IPS-NIHi11 (cell line): ENCODE data around the gene ARMC7.
A peak's percentile ranks its signal among the peaks of the same experiment; 100 is the strongest.
"Not testable (repeated sequence)": the region's sequence is repeated elsewhere in the genome, so short reads cannot be mapped to it uniquely, and the experiment has no call there.

Source experiments
- DNase-seq: peaks from one replicate; pipeline ENCODE4 v3.0.0; 2012; ENCODE audit warnings: mixed read lengths, low spot score

ARMC7 gene

DNA sequence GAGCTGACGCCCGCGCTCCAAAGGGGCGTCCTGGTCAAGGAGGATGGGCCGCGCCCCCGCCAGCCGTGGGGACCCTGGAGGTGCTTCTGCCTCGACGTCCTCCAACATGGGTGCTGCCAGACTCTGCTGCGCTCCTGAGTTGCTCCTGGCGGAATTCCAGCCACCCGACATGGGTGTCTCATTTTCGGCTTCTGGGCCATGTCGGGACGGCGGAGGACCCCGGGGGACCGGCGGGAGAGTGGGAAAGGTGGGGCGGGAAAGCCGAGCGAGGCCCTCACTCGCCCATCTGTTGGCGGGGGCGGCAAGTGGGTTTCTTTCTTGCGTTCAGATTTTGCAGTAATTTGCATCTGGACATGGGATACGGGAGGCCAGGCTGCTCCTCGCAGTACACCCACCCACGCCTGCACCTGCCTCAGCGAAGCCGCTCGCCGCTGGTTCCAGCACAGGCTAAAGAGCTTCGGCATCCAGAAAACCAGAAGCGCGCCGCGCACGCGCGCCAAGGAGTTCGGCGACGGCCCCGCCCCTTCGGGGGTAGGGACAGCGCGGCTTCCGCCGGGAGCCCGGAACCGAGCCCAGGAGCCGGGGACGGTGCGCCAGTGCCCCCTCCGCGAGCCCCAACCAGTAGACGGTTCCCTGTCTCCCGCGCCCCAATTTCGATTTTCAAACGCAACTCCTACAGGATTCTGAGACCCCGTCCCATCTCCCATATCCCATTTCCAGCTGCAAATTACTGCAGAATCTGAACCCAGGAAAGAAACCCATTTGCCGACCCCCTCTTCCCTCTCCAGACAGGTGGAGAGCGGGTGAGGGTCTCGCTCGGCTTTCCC, at the start of gene ARMC7:
Gene ARMC7, plus strand, starts transcription at position 563 of the 827 bp plus-strand sequence. CDS start 320 bp downstream, outside the sequence.
- peak; percentile 98 for DNase-seq

DNA sequence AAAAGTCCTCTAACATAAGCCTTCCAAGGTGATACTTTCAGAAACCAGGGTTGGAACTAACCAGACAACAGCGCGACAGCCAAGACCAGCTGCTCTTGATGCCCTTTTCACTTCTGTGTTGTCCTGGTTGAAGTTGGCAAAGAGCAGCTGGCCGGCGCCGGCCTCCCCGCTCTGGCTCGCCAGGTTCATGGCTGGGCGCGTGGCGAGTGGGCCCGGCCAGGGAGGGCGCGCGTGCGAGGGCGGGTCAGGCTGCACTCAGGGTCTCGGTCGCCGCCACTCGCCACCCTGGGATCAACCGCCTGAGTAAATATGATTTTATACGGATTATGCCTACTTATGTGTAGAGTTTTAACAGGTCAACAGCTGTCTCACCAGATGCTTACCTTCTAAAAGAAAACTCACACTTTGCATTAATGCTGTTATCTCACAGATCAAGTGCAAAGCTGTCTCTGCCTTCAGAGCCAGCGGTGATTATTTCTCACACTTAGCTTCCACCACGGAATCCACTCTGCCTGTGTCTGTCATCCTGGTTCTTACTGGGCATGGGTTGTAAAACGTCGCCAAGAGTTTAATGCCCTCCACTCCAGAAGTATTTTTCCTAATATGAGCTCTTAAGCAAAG, 49.2 kb upstream of the ARMC7 start:
- no peak for DNase-seq

DNA sequence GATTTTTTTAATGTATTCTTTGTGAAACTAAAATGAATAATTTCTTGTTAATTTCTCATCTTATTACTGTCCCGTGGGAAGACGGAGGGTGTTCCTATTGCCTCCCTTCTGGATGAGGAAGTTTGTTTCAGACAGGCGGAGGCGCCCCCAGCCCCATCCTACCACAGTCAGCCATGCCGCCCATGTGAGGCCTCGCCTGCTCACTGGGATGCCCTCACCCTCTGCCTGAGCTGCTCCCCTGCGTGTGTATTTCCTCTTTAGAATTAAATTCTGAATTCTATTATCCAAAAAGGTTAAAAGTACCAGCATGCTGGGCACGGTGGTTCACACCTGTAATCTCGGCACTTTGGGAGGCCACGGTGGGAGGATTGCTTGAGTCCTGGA, 48.7 kb upstream of the ARMC7 start:
- no peak for DNase-seq

DNA sequence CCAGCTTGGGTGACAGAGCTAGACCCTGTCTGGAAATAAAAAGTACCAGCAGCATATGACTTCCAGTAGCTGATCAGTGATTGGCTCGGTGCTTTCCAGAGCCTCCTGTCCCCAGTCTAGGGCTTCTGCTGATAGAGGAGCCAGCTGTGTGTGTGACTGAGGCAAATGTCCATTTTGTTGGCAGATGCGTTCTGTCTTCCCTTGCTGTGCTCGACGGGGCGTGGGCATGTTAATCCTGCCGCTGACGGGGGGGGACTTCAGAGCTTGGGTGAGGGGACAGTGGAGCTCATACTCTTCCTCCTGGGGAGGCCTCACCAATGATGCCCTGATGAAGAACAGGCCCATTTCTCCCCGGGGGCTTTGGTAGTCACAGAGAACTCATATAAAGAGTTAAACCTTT, 48.2 kb upstream of the ARMC7 start:
- no peak for DNase-seq

DNA sequence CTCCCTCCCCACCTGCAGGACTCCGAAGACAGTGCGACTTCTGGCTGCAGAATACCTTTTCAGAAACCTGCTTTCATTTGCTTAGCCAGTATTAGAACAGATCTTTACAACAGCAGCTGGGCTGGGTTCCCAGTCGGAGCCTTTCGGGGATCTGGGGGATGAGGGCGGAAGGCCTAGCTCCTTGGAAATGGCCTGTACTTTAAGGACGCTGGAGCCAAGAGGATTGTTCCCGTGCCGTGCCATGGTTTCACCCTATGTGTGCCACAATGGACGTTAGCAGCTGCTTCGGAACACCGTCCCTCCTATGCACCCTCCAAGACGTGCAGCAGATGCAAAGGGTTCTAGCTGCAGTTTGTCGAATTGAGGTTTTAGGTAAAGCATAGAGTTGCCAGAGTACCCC, 46.6 kb upstream of the ARMC7 start:
- no peak for DNase-seq

DNA sequence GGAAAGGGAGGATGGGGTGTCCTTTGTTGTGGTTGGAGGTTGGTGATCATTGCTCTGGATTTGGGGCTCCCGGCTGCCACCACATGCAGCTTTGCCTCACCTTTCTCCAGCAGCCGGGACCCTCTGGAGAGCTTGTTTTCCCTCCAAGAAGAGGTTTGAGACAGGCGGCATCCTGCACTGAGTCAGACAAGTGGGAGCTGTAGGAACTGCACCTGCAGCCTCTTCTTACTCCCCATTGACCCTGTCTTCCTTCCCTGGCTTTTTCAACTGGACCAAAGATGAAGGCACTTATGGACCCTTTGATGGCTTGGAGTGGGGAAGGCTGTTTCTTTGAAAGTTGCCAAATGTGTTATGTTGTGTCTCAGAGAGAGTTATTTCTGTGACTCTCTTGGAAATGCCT, 46.1 kb upstream of the ARMC7 start:
- DNase-seq: no peak

DNA sequence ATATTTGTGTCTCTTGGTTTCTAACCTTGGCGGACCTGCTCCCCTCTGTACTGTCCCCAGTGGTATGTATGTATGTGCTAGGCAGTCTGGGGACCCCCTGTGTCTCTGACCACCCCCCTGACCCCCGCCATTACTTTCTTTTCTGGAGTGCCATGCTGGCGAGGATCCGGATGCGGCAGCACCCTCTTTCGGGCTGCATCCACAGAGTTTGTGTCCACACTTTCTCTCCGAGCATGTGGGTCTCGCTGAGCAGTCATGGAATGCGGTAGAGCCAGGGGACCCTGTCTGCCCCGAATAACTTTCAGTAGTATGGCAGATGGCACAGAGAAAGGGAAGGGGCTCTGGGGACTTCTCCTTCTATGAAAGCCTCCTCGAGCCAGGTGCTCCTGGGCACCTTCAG, 45.7 kb upstream of the ARMC7 start:
- no peak for DNase-seq

DNA sequence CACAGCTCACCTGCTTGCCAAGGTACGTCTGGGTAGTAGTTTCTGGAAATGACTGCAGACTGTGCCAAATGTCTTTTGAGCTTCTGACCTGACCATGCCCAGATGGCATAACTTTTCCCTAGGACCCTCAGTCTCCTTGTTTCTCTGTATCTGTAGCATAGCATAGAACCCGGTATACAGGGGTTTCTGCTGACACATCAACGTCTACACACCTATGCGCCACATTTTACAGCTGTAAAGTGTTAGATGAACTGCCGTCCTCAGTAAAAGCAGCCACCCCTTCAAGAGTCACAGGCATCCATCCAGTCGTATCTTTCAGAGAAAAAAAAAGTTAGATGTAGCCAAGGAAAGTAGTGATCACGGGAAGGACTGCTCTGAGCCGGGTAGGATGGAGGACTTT, 45.3 kb upstream of the ARMC7 start:
- DNase-seq: no peak

DNA sequence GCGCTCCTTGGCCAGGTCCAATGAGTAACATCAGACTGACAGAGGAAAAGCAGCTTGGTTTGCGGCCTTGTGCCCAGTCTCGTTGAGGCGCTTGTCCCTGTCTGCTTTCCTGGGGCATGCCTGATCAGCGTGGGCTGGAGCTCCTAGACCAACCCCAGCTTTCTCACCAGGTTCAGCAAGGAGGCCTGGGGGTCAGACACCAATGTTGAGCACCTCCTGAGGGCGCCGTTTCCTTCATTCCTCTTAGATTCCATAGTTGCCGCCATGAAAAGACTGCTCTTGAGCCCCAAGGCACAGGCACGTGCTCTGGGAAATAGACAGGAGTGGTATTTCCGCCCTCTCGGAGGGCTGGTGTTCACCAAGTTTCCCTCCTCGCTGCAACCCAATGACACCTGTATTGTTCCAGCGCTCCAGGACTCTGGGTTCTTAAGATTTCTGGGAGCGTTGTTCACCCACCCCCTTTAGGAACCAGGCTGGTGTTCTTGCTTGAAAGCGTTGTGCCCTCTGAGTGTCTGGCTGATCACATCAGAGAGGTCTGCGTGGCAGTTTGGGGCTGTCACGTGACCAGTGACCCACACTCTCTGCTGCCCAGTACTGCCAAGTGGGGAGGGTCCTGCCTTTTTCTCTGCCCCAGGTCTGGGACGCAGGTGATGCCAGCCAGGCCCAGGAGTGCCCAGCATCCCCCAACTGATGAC, 44.8 kb upstream of the ARMC7 start:
- peak; percentile 41 for DNase-seq

DNA sequence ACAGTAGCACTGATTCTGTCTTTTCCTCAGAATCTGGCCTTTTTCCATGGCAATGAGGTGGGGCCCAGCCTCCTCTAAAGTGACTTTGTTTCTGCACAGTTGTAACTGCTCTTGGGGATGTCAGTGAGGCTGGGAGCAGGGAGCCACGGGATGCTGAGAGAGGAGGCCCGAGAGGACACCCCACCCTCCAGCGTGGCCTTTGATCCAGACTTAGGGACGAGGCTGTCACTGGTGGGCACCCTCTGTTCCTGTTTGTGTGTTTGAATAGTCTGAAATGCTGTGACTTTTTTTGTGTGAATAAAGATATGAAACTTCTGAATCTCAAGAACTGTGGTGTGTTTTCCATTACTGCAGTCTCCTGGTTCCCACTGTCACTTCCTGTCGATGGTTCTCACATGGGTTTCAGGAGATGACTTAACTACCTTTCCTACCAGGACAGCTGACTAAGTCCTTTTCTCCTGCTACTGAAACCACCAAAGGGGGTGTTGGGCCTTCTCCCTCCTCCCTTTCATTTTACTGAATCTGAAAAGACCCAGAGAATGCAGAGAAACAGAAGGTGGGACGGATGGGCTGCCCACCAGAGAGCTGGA, 44.1 kb upstream of the ARMC7 start:
- peak; percentile 6 for DNase-seq

DNA sequence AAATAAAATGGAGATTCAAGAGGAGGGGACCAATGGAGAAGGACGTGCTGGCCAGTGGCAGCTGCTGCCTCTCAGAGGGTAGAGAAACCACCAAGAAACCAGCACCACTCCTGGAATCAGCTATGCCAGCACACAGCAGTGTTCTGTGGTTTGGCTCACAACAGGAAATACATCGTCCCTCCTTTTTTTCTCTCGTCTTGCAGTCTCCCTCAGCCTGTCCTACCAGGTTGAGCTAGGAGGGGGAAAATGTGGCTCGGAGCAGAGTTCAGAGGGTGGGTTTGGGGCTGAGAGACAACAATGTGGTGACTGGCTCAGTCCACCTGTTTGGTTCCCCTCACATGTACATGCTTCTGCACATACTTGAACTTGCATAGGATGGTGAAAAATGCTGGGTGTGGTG, 41.9 kb upstream of the ARMC7 start:
- DNase-seq: peak; percentile 5

DNA sequence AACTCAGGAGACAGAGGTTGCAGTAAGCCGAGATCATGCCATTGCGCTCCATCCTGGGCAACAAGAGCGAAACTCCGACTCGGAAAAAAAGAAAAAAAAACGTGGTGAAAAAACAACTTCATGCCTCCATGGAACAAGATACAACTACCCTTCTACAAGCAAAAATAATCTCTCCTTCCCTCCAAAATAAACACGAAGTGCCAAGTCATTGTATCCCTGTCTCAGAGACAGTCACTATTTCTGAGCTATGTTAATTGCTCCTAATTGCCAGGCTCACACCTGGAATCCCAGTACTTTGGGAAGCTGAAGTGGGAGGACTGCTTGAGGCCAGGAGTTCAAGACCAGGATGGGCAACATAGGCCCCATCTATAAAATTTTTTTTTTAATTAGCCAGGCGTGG, 41.0 kb upstream of the ARMC7 start:
- no peak for DNase-seq

DNA sequence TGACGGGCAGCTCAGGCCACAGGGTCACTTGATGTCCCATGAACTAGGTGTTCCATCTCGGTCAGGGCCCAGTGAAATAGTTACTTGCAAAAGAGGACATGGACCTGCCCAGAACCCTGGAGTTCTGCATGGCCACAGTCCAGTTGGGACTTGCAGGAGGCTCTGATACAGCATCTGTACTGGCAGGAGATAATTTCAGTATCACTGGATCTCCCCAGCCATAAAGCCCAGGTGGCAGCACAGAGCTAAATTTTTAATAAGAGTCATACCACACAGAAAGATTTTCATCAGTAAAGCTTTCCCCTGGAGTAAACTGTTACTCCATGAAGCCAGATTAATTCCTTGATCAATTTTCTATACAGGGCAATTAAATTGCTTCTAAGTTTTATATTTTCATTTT, 40.0 kb upstream of the ARMC7 start:
- no peak for DNase-seq

DNA sequence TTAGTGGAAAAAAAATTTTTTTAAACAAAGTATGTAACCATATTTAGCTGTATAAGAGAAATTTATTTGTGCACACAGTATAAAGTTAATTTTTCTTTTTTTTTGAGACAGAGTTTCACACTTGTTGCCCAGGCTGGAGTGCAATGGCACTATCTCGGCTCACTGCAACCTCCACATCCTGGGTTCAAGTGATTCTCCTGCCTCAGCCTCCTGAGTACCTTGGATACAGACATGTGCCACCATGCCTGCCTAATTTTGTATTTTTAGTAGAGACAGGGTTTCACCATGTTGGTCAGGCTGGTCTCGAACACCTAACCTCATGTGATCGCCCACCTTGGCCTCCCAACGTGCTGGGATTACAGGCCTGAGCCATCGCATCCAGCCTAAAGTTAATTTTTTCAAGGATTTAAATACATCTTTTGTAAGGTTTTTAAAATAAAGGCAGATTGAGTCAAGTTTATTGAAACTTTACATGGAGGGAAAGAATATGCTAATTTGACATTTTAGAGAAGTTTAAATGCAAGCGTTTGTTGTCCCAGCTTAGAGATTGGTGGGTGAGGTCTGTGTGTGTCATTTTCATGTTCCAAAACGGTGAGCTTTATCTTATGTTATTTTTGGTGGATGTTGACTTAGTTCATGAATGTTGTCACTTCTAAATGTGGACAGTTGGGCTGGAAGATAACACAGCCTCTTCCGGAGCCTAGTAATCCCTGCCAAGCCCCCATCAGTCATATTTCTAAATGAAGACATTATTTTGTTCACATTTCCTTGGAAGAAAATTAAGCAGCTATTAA, 38.1 kb upstream of the ARMC7 start:
- DNase-seq: not testable (repeated sequence)

DNA sequence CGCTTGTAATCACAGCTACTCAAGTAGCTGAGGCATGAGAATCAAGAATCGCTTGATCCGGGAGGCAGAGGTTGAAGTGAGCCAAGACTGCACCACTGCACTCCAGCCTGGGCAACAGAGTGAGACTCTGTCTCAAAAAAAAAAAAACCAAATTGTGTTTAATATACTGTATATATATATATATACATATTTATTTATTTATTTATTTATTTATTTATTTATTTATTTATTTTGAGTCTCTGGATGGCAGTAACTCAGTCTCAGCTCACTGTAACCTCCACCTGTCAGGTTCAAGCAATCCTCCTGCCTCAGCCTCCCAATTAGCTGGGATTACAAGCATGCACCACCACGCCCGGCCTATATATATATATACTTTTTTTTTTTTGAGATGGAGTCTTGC, 36.9 kb upstream of the ARMC7 start:
- not testable (repeated sequence) for DNase-seq

DNA sequence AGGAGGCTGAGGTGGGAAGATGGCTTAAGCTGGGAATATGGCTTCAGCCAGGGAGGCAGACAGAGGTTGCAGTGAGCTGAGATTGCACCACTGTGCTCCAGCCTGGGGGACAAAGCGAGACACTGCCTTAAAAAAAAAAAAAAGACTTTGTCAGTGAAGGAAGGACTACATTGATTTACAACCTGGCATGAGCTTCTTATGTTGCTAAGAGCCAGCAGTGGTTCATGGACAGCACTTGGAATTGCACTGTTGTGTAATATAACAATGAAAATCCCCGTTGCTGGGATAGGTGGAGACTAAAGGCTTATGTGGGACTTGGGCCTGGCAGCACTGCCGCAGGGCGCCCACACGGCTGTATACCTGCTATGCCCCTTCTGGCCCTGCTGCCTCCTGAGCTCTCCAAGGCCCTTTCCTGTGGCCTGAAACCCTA, 36.1 kb upstream of the ARMC7 start:
- DNase-seq: no peak

DNA sequence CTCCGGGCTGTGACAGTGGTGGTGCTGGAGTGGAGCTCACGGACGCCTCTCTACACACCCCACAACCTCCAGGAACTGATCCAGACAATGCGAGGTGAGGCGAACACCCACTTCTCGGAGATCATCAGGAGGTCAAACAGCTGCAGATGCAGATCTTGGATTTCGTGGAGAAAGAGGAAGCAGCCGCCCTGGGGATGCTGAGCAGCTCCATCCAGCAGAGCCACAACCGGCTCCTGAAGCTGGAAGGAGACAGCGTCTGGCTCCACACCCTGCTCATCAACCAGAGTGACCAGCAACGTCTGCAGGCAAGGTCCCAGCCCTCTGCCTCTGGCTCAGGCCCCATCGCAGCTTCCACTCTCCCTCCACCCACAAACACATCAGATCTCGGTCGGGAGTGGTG, 35.2 kb upstream of the ARMC7 start:
- no peak for DNase-seq

DNA sequence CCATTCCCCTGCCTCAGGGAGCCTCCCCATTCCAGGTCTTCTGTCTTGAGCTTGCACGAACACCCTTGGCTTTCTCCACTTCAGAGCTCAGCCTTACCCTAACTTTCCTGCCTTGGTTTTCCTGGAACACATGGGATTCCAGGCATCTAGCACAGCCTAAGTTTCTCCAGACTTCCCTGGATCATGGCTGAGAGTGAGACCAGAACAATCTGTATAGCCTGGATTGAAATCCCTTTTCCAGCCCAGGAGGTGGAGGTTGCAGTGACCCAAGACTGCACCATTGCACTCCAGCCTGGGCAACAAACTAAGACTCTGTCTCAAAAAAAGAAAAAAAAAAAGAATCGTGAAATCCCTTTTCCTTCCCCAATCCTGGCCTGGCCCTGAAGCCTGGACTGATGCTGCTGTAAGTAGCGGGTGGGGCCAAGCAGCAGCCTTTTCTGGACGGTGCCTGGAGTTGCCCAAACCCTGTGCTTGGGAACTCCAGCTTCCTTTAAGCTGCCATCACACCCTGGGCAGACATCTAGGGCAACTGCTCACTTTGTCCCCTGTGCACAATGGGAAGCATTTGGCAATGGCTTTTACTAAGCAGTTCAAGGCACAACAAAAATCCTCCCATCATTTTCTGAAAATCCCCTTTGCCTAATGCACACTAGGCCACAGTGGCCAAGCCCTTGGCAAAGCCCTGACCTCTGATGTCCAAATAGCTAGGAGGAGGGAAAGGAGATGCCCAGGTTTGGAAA, 34.0 kb upstream of the ARMC7 start:
- no peak for DNase-seq

DNA sequence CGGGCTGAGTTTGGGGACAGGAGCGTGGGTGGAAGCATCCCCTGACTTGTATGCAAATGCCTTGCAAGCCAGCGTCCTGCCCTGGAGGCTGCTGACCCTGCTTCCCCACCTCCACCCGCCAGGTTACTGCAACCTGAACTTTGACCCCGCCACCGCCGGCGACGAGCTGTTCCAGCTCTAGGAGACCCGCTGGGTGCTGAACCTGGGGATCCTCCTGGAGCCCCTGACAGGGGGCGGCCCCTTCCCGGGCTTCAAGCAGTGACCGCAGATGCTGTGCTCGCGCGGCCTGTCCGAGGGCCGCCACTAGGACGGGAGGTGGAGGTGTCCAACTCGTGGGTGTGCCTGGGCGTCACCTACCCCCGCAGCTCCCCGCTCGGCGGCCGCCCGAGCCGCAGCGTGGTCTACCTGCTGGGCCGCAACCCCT, 32.7 kb upstream of the ARMC7 start:
- peak; percentile 45 for DNase-seq

DNA sequence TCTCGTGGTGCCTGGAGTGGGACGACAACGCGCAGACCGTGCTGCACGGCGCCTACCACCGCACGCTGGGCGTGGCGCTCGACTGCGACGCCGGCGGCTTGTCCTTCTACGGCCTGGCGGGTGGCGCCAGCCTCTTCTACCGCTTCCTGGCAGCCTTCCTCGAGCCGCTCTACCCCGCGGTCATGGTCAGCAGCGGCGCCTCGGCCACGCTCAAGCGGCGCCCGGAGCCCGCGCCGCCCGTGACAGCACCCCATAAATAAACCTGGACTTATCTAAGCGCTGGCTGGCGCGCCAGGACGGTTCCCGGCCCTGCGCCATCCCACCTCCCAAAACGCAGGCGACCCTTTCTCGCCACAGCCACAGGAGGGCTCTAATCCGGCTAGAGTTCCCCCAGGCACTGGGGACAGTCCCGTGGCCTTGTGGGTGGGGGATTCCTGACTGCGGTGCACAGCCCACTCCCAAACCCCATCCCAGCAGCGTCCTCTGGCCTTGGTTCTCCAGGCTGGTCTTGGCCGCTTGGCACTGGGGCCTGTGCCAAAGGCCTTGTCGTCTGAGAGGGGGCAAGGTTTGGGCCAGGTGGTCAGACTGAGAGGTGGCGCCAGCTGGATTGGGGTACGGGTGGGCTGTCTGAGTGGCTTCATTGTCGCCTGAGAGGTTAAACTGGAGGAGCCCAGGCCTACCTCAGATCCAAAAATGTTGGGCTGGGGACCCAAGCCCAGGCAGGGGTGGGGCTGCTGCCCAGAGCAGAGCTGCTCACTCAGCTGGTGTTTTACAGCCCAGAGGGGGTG, 32.1 kb upstream of the ARMC7 start:
- no peak for DNase-seq
